H1 (cell line): ENCODE results near the gene TBC1D7. TPM values are rescaled to one million over a fixed set of nuclear protein-coding genes. Genes with fewer than 3 reads are reported as not detected.
A peak's percentile ranks its signal among the peaks of the same experiment; 100 is the strongest.

Experiments used
- CTCF ChIA-PET: fragments of 300-600 bp; sonication (Branson Sonifier 250); formaldehyde crosslinking; loops from one replicate; lab custom pipeline; 2021; ENCODE audit not compliant: partially characterized antibody; lab: Charles Lee
- POLR2A ChIA-PET: fragments of 300-600 bp; sonication (Branson Sonifier 250); formaldehyde crosslinking; loops from one replicate; lab custom pipeline; 2021; ENCODE audit warnings: inconsistent platforms; ENCODE audit not compliant: partially characterized antibody; lab: Charles Lee
- DNase-seq, 2 experiments: peaks; one replicate each; pipeline versions ENCODE4 v3.0.0 to v3.0.0-alpha.2; 2010 to 2022; ENCODE audit warnings: low spot score in 2 of 2, low read depth in 1 of 2, mixed read lengths in 1 of 2
- FAIRE-seq: peaks from 2 replicates; lab custom pipeline; 2011; peaks lifted over from hg19 to GRCh38; lab: Jason Lieb, UNC
- H2AFZ ChIP-seq: 2 replicates; pipeline ENCODE4 v1.8.1; 2012; ENCODE audit warnings: low read length, inconsistent platforms
- H2AK5ac ChIP-seq: 2 replicates; pipeline ENCODE4 v1.6.1; 2013; ENCODE audit warnings: low read depth, low read length
- H2BK120ac ChIP-seq: replicated peaks from 2 replicates; pipeline ENCODE3; 2013; ENCODE audit warnings: low read depth, low read length, inconsistent platforms
- H2BK12ac ChIP-seq: 2 replicates; pipeline ENCODE4 v1.6.1; 2013; ENCODE audit warnings: low read depth, low read length
- H2BK15ac ChIP-seq: 2 replicates; pipeline ENCODE4 v1.6.1; 2013; ENCODE audit warnings: low read length
- H2BK20ac ChIP-seq: 2 replicates; pipeline ENCODE4 v1.6.1; 2013; ENCODE audit warnings: low read length
- H2BK5ac ChIP-seq: 2 replicates; pipeline ENCODE4 v1.6.1; 2013; ENCODE audit warnings: low read depth, low read length
- H3K14ac ChIP-seq: 2 replicates; pipeline ENCODE4 v1.6.1; 2013; ENCODE audit warnings: inconsistent platforms; ENCODE audit not compliant: insufficient read length
- H3K18ac ChIP-seq: 2 replicates; pipeline ENCODE4 v1.6.1; 2013; ENCODE audit warnings: low read length; ENCODE audit errors: extremely low read depth
- H3K23ac ChIP-seq: 2 replicates; pipeline ENCODE4 v1.6.1; 2013; ENCODE audit warnings: inconsistent platforms; ENCODE audit not compliant: insufficient read length
- H3K23me2 ChIP-seq: 2 replicates; pipeline ENCODE4 v1.6.1; 2013; ENCODE audit warnings: low read depth, low read length
- H3K27ac ChIP-seq: 2 replicates; pipeline ENCODE4 v1.6.1; 2011; ENCODE audit warnings: low read depth, low read length, inconsistent platforms
- H3K27me3 ChIP-seq, 4 experiments: replicated peaks in 1 of 4; 1 replicate in 1 of 4; 2 replicates in 3 of 4; pipeline versions ENCODE4 v1.6.1 to v1.8.1; 2011 to 2013; ENCODE audit warnings: low read length in 3 of 4, mild to moderate bottlenecking in 3 of 4, inconsistent platforms in 2 of 4, mixed read lengths in 2 of 4, moderate library complexity in 1 of 4; ENCODE audit not compliant: control insufficient read depth in 3 of 4, insufficient read depth in 3 of 4; ENCODE audit errors: extremely low read depth in 1 of 4
- H3K36me3 ChIP-seq, 4 experiments: 2 replicates each; pipeline versions ENCODE4 v1.6.1 to v1.8.1; 2011 to 2013; ENCODE audit warnings: mild to moderate bottlenecking in 4 of 4, low read length in 3 of 4, moderate library complexity in 2 of 4, control low read depth in 1 of 4, inconsistent platforms in 1 of 4; ENCODE audit not compliant: insufficient read depth in 4 of 4, control insufficient read depth in 2 of 4
- H3K4ac ChIP-seq: replicated peaks from 2 replicates; pipeline ENCODE3; 2013; ENCODE audit warnings: low read length, low read depth, mixed read lengths, inconsistent platforms; ENCODE audit not compliant: insufficient read length
- H3K4me1 ChIP-seq, 4 experiments: replicated peaks in 1 of 4; 1 replicate in 1 of 4; 2 replicates in 3 of 4; pipeline versions ENCODE4 v1.6.1 to v1.8.1; 2011 to 2013; ENCODE audit warnings: low read length in 3 of 4, inconsistent platforms in 2 of 4, mixed read lengths in 1 of 4; ENCODE audit not compliant: insufficient read depth in 4 of 4, control insufficient read depth in 3 of 4
- H3K4me2 ChIP-seq, 2 experiments: 2 replicates each; pipeline versions ENCODE4 v1.6.1 to v1.8.1; 2011 to 2013; ENCODE audit warnings: low read depth in 2 of 2, low read length in 2 of 2, control low read depth in 1 of 2, inconsistent platforms in 1 of 2, mild to moderate bottlenecking in 1 of 2; ENCODE audit not compliant: insufficient read depth in 1 of 2
- H3K4me3 ChIP-seq, 4 experiments: fragments of 200-600, 300-600 bp in 1 of 4; sonication (generic), shearing (Covaris generic), sonication (Bioruptor Twin) in 1 of 4; 2 replicates each; pipeline versions ENCODE4 v1.5.1 to v1.8.1; 2011 to 2016; ENCODE audit warnings: low read length in 4 of 4, low read depth in 3 of 4, control low read depth in 2 of 4, inconsistent platforms in 2 of 4, mild to moderate bottlenecking in 2 of 4, mixed read lengths in 1 of 4, moderate library complexity in 1 of 4; ENCODE audit not compliant: insufficient read depth in 2 of 4; ENCODE audit errors: extremely low read depth in 1 of 4
- H3K56ac ChIP-seq: replicated peaks from 2 replicates; pipeline ENCODE3; 2013; ENCODE audit warnings: low read depth, mild to moderate bottlenecking, mixed read lengths, low read length, inconsistent platforms; ENCODE audit not compliant: insufficient read length
- H3K79me1 ChIP-seq: 2 replicates; pipeline ENCODE4 v1.6.1; 2013; ENCODE audit warnings: low read depth, low read length, control low read depth
- H3K79me2 ChIP-seq, 2 experiments: 2 replicates each; pipeline versions ENCODE4 v1.6.1 to v1.8.1; 2012 to 2013; ENCODE audit warnings: low read length in 2 of 2, mild to moderate bottlenecking in 2 of 2, inconsistent platforms in 1 of 2; ENCODE audit not compliant: insufficient read depth in 2 of 2, control insufficient read depth in 1 of 2
- H3K9ac ChIP-seq, 4 experiments: replicated peaks in 1 of 4; 1 replicate in 1 of 4; 2 replicates in 3 of 4; pipeline versions ENCODE4 v1.6.1 to v1.8.1; 2011 to 2013; ENCODE audit warnings: low read depth in 3 of 4, low read length in 3 of 4, control low read depth in 2 of 4, mild to moderate bottlenecking in 2 of 4, moderate library complexity in 2 of 4, inconsistent platforms in 1 of 4; ENCODE audit errors: extremely low read depth in 1 of 4
- H3K9me3 ChIP-seq, 2 experiments: 2 replicates each; pipeline versions ENCODE4 v1.6.1 to v1.8.1; 2012 to 2013; ENCODE audit warnings: mild to moderate bottlenecking in 2 of 2, moderate library complexity in 2 of 2, control low read depth in 1 of 2, inconsistent platforms in 1 of 2, low read depth in 1 of 2, low read length in 1 of 2, mixed read lengths in 1 of 2; ENCODE audit not compliant: insufficient read depth in 2 of 2
- H4K20me1 ChIP-seq, 2 experiments: replicated peaks in 1 of 2; 2 replicates each; pipeline versions ENCODE3 to v1.8.1; 2011 to 2013; ENCODE audit warnings: inconsistent platforms in 2 of 2, low read length in 2 of 2, mild to moderate bottlenecking in 1 of 2; ENCODE audit not compliant: insufficient read depth in 2 of 2, control insufficient read depth in 1 of 2
- H4K5ac ChIP-seq: 2 replicates; pipeline ENCODE4 v1.6.1; 2013; ENCODE audit warnings: low read length, low read depth, mixed read lengths, inconsistent platforms; ENCODE audit not compliant: insufficient read length
- H4K8ac ChIP-seq: 2 replicates; pipeline ENCODE4 v1.8.0; 2013; ENCODE audit warnings: mild to moderate bottlenecking, moderate library complexity, low read length, inconsistent platforms; ENCODE audit not compliant: insufficient read depth; ENCODE audit errors: extremely low read depth
- H4K91ac ChIP-seq: replicated peaks from 2 replicates; pipeline ENCODE3; 2013; ENCODE audit warnings: low read length, mixed read lengths, inconsistent platforms; ENCODE audit not compliant: insufficient read length
- ASH2L ChIP-seq: fragments of 200-600, 300-600 bp; sonication (generic); IDR thresholded peaks from one replicate; pipeline ENCODE4 v1.7.1; 2017; ENCODE audit warnings: low read length
- CBX8 ChIP-seq: fragments of 300-800, 300-1000 bp; sonication (generic); IDR thresholded peaks from 2 replicates; pipeline ENCODE4 v1.7.1; 2016; ENCODE audit warnings: low read depth, low read length, borderline replicate concordance
- EZH2 ChIP-seq: fragments of 200-600 bp; sonication (generic); IDR thresholded peaks from 2 replicates; pipeline ENCODE4 v1.7.1; 2012; ENCODE audit warnings: low read depth, mild to moderate bottlenecking, moderate library complexity, low read length, inconsistent platforms; ENCODE audit not compliant: severe bottlenecking
- MAX ChIP-seq: IDR thresholded peaks from 2 replicates; pipeline ENCODE4 v1.6.1; 2012; ENCODE audit warnings: inconsistent platforms
- NANOG ChIP-seq: IDR thresholded peaks from 2 replicates; pipeline ENCODE4 v1.6.1; 2011; ENCODE audit warnings: low read length, low read depth, mild to moderate bottlenecking, inconsistent platforms; ENCODE audit not compliant: insufficient read depth, poor library complexity, severe bottlenecking
- NRF1 ChIP-seq: IDR thresholded peaks from 2 replicates; pipeline ENCODE4 v1.6.1; 2011; ENCODE audit warnings: mild to moderate bottlenecking, low read depth, low read length, improper control_type of control experiment
- PHF8 ChIP-seq: fragments of 200-600 bp; sonication (generic); conservative IDR thresholded peaks from 2 replicates; pipeline ENCODE4 v1.7.1; 2012; ENCODE audit warnings: low read depth, mild to moderate bottlenecking, inconsistent platforms, low read length, moderate library complexity
- RFX5 ChIP-seq: IDR thresholded peaks from 2 replicates; pipeline ENCODE4 v1.6.1; 2011; ENCODE audit warnings: low read depth, low read length, improper control_type of control experiment, borderline replicate concordance
- SIN3A ChIP-seq, 2 experiments: IDR thresholded peaks in 1 of 2; conservative IDR thresholded peaks in 1 of 2; 2 replicates each; pipeline ENCODE4 v1.6.1; 2011 to 2012; ENCODE audit warnings: low read length in 2 of 2, improper control_type of control experiment in 1 of 2, low read depth in 1 of 2, mild to moderate bottlenecking in 1 of 2
- SIRT6 ChIP-seq: IDR thresholded peaks from one replicate; pipeline ENCODE4 v1.7.1; 2012; ENCODE audit warnings: low read length, inconsistent platforms
- SP4 ChIP-seq: IDR thresholded peaks from 2 replicates; pipeline ENCODE4 v1.6.1; 2012; ENCODE audit warnings: low read length, inconsistent platforms
- WGBS, 2 experiments: shearing (Covaris generic) in 1 of 2; methylation state at CpG; one replicate each; pipeline versions ENCODE4 v1.1.6 to v1.1.7; 2013 to 2015; ENCODE audit warnings: low lambda C conversion rate in 2 of 2, mixed read lengths in 2 of 2, inconsistent platforms in 1 of 2, low coverage in 1 of 2, missing lambda C conversion rate in 1 of 2; ENCODE audit not compliant: insufficient replicate concordance in 2 of 2, insufficient coverage in 1 of 2, insufficient read length in 1 of 2; ENCODE audit errors: extremely low coverage in 1 of 2, missing lambda C conversion rate in 1 of 2; 5-methylcytosine and 5-hydroxymethylcytosine counted together
- polyA plus RNA-seq, 7 experiments: library from polyadenylated mRNA; depleted of rRNA in 3 of 7; stranded (reverse) in 5 of 7; unstranded in 2 of 7; fragments of >200 nt in 5 of 7; fragments of 200-250 nt in 2 of 7; gene quantifications; 1 replicate in 5 of 7; 2 replicates in 1 of 7; 4 replicates in 1 of 7; pipeline versions ENCODE4 v1.2.1 to v1.2.3, GENCODE V29; 2011 to 2013; ENCODE audit warnings: missing spikeins in 2 of 7, mixed read lengths in 2 of 7
- total RNA-seq: library from RNA; stranded (reverse); fragmentation: NEBNext Ultra II Directional; extraction: Animal tissue kit (Norgen Biotek cat#: 25700); gene quantifications from 2 replicates; pipeline ENCODE4 v1.2.1, GENCODE V29; 2021

The TBC1D7 gene
- total and polyA plus RNA-seq, 2 of the 8 experiments (the other 6 are each of a cell fraction or from before 2014, with no cell fraction given): 46.1 to 55.2 TPM

GRCh38 chr6:13298446-13298845 is 29.9 kb downstream of the TBC1D7 start:
- Histone ChIP-seq H3K14ac (no peak overlapping the region), H2BK5ac (no peak overlapping the region), H2AK5ac (no peak overlapping the region), H3K4me1 (no peaks in the 10 kb centered on the region), H3K27ac (no peak overlapping the region), H3K4me2 (no peak overlapping the region), H3K4ac (no peak overlapping the region), H2BK20ac (no peak overlapping the region), H2BK120ac (no peak overlapping the region), H3K18ac (no peak overlapping the region), H2BK12ac (no peak overlapping the region), H3K23ac (no peak overlapping the region), H3K9ac (no peak overlapping the region), H4K8ac (no peak overlapping the region), H3K27me3 (no peaks in the 10 kb centered on the region), H3K79me2 (no peaks in the 10 kb centered on the region), H3K23me2 (no peaks in the 10 kb centered on the region), H3K9me3 (no peaks in the 10 kb centered on the region), H3K36me3 (peaks cover 13 to 44% (median 42%) of the 10 kb centered on the region in 4 experiments; a peak in 7 of 8 replicates), H4K20me1 (peaks cover 7 to 14% of the 10 kb centered on the region in 2 experiments), H4K5ac (no peak overlapping the region), H4K91ac (no peak overlapping the region), H3K56ac (no peak overlapping the region), H2AFZ (no peak overlapping the region), H2BK15ac (no peak overlapping the region), H3K79me1 (0 out of 2 replicates have a peak, but pooled peaks cover 6% of the 10 kb centered on the region), H3K4me3 (no peak overlapping the region)
- TF ChIP-seq CBX8 (no peak), ASH2L (no peak), NANOG (no peak), EZH2 (no peak), PHF8 (no peak), SP4 (no peak), SIN3A (conservative IDR thresholded peaks at IDR 0.05 in 1 of 2, IDR thresholded peaks at IDR 0.05 in 1 of 2; ENCODE audit: low read depth in 1 of 2, low read length in 2 of 2) (no peak), RFX5 (no peak), MAX (no peak), NRF1 (no peak), SIRT6 (no peak)
- ChIA-PET CTCF (interaction anchor here (1.8 kb wide), 1 partner anchor 21 kb away, joined by 5 read pairs; no protein-coding TSS in a partner anchor), POLR2A (interaction anchor here (0.8 to 2.2 kb wide), 4 partner anchors 9 to 1053 kb away, joined by 3 to 6 read pairs (median 4); no protein-coding TSS in a partner anchor)
- no peak for FAIRE-seq
- WGBS, 2 experiments: 75% methylated on average over 3 of the region's 3 CpGs; no CpG with 5 or more reads in 1 of the 2 experiments
- DNase-seq: peak in 1 of 2 experiments; percentile 28
